ENCODE results near the gene ZFHX3.
A peak's percentile ranks its signal among the peaks of the same experiment; 100 is the strongest.

The ZFHX3 gene

GRCh38 chr16:72942021-72942420, 105.9 kb downstream of the ZFHX3 start:
- TF ChIP-seq CTCF (IDR thresholded peaks at IDR 0.05): no peak
- intact Hi-C loops (cut with DNase I; ENCODE audit: low total_unique reads): loop anchor here (10.0 kb wide), 1 partner anchor 113 kb away; no protein-coding TSS in a partner anchor
- H3K9me3 ChIP-seq: no peaks in the 10 kb centered on the region
- H3K36me3 ChIP-seq: no peaks in the 10 kb centered on the region
- no peaks in the 10 kb centered on the region for H3K27me3 ChIP-seq
- H3K4me3 ChIP-seq: no peak overlapping the region
- H3K27ac ChIP-seq: peak overlapping the region; percentile 87 to 88
- DNase-seq: no peak
- peaks cover 4 to 96% (median 58%) of the 10 kb centered on the region in 4 donors for H3K4me1 ChIP-seq

- intact Hi-C loops (cut with DNase I; ENCODE audit: low total_unique reads): loop anchor here (10.0 kb wide), 1 partner anchor 114 kb away; no protein-coding TSS in a partner anchor
- Histone ChIP-seq H3K4me1 (peaks cover 4 to 96% (median 55%) of the 10 kb centered on the region in 4 donors), H3K27me3 (no peaks in the 10 kb centered on the region), H3K27ac (peak overlapping the region; percentile 87 to 88), H3K9me3 (no peaks in the 10 kb centered on the region), H3K36me3 (no peaks in the 10 kb centered on the region), H3K4me3 (no peak overlapping the region)
- no peak for TF ChIP-seq CTCF (IDR thresholded peaks at IDR 0.05)
- DNase-seq: peak in 1 of 2 donors; percentile 62
Observed at GRCh38 chr16:72940886-72941285, 107.0 kb downstream of the ZFHX3 start.

- no peaks in the 10 kb centered on the region for H3K27me3 ChIP-seq
- no peaks in the 10 kb centered on the region for H3K36me3 ChIP-seq
- peak in 1 of 2 experiments; percentile 40 for TF ChIP-seq CTCF (IDR thresholded peaks at IDR 0.05)
- H3K9me3 ChIP-seq: no peaks in the 10 kb centered on the region
- peaks cover 4 to 96% (median 54%) of the 10 kb centered on the region in 4 donors for H3K4me1 ChIP-seq
- intact Hi-C loops (cut with DNase I; ENCODE audit: low total_unique reads): loop anchor here (5.0 kb wide), 1 partner anchor 87 kb away; no protein-coding TSS in a partner anchor
- peak overlapping the region; percentile 87 to 88 for H3K27ac ChIP-seq
- peak overlapping the region; percentile 32 to 40 for H3K4me3 ChIP-seq
- DNase-seq: peak; percentile 79 to 86
Observed at GRCh38 chr16:72939247-72939646, 108.7 kb downstream of the ZFHX3 start.

GRCh38 chr16:72938795-72939164, 109.1 kb downstream of the ZFHX3 start:
- H3K9me3 ChIP-seq: no peaks in the 10 kb centered on the region
- TF ChIP-seq CTCF (IDR thresholded peaks at IDR 0.05): no peak
- peak overlapping the region; percentile 87 to 88 for H3K27ac ChIP-seq
- peak overlapping the region; percentile 32 to 40 for H3K4me3 ChIP-seq
- H3K4me1 ChIP-seq: peaks cover 4 to 96% (median 57%) of the 10 kb centered on the region in 4 donors
- no peaks in the 10 kb centered on the region for H3K27me3 ChIP-seq
- intact Hi-C loops (cut with DNase I; ENCODE audit: low total_unique reads): loop anchor here (5.0 kb wide), 1 partner anchor 86 kb away; no protein-coding TSS in a partner anchor
- no peaks in the 10 kb centered on the region for H3K36me3 ChIP-seq
- peak; percentile 98 to 99 for DNase-seq

- Histone ChIP-seq H3K36me3 (no peaks in the 10 kb centered on the region), H3K9me3 (no peaks in the 10 kb centered on the region), H3K27me3 (no peaks in the 10 kb centered on the region), H3K4me3 (peak overlapping the region; percentile 32 to 40), H3K4me1 (peaks cover 4 to 96% (median 59%) of the 10 kb centered on the region in 4 donors), H3K27ac (peak overlapping the region; percentile 87 to 88)
- intact Hi-C loops (cut with DNase I; ENCODE audit: low total_unique reads): loop anchor here (5.0 kb wide), 1 partner anchor 86 kb away; no protein-coding TSS in a partner anchor
- peak in 1 of 2 donors; percentile 65 for DNase-seq
- TF ChIP-seq CTCF (IDR thresholded peaks at IDR 0.05): no peak
Observed at GRCh38 chr16:72937916-72938794, 109.8 kb downstream of the ZFHX3 start.
